Loucy (cell line): Measurements from ENCODE around the gene PADI6.
"Not testable (repeated sequence)": the region's sequence is repeated elsewhere in the genome, so short reads cannot be mapped to it uniquely, and the experiment has no call there.

Experiments
- CTCF ChIP-seq: fragments of 200-600 bp; sonication (generic); conservative IDR thresholded peaks from 2 replicates; pipeline ENCODE4 v1.5.1; 2014; ENCODE audit warnings: mild to moderate bottlenecking, antibody characterized with exemption, low read length
- EZH2phosphoT487 ChIP-seq: fragments of 200-600 bp; IDR thresholded peaks from 2 replicates; pipeline ENCODE4 v1.6.1; 2018; ENCODE audit warnings: antibody characterized with exemption, mild to moderate bottlenecking, moderate library complexity, borderline replicate concordance

GRCh38 chr1:17345506-17345905, 26.5 kb upstream of the PADI6 start:
- TF ChIP-seq EZH2phosphoT487, CTCF: not testable (repeated sequence)
